Liver (tissue), 9 donors: ENCODE data around the gene DLX4. TPM values are rescaled to one million over a fixed set of nuclear protein-coding genes. Genes with fewer than 3 reads are reported as not detected.

ENCODE experiments used
- DNase-seq: peaks from one replicate; pipeline ENCODE4 v3.0.0-alpha.2; 2017; ENCODE audit warnings: low spot score
- H3K27ac ChIP-seq, 2 donors: one replicate each; pipeline ENCODE4 v1.7.0; 2013; ENCODE audit warnings: inconsistent platforms in 2 of 2, low read length in 2 of 2, control low read depth in 1 of 2, low read depth in 1 of 2, mild to moderate bottlenecking in 1 of 2
- H3K27me3 ChIP-seq, 4 donors: one replicate each; pipeline versions ENCODE4 v1.6.1 to v1.7.0; 2013; ENCODE audit warnings: low read length in 3 of 4, inconsistent platforms in 1 of 4, mild to moderate bottlenecking in 1 of 4, moderate library complexity in 1 of 4; ENCODE audit not compliant: control insufficient read depth in 4 of 4, insufficient read depth in 4 of 4
- H3K36me3 ChIP-seq, 4 donors: one replicate each; pipeline versions ENCODE4 v1.6.1 to v1.7.0; 2013; ENCODE audit warnings: low read length in 3 of 4, mild to moderate bottlenecking in 3 of 4, low read depth in 1 of 4, moderate library complexity in 1 of 4; ENCODE audit not compliant: control insufficient read depth in 4 of 4, insufficient read depth in 3 of 4
- H3K4me1 ChIP-seq, 4 donors: one replicate each; pipeline versions ENCODE4 v1.6.1 to v1.7.0; 2013; ENCODE audit warnings: low read length in 3 of 4, mild to moderate bottlenecking in 3 of 4, moderate library complexity in 1 of 4; ENCODE audit not compliant: control insufficient read depth in 4 of 4, insufficient read depth in 4 of 4
- H3K4me3 ChIP-seq, 3 donors: one replicate each; pipeline versions ENCODE4 v1.6.1 to v1.7.0; 2013; ENCODE audit warnings: low read length in 3 of 3, control low read depth in 1 of 3, low read depth in 1 of 3, mild to moderate bottlenecking in 1 of 3
- H3K9ac ChIP-seq, 2 donors: one replicate each; pipeline ENCODE4 v1.7.0; 2013; ENCODE audit warnings: low read length in 2 of 2, mild to moderate bottlenecking in 2 of 2, moderate library complexity in 2 of 2, control low read depth in 1 of 2, low read depth in 1 of 2
- H3K9me3 ChIP-seq, 4 donors: one replicate each; pipeline versions ENCODE4 v1.6.1 to v1.7.0; 2013; ENCODE audit warnings: low read length in 3 of 4; ENCODE audit not compliant: control insufficient read depth in 4 of 4
- ATF3 ChIP-seq: IDR thresholded peaks from 2 replicates; pipeline ENCODE4 v1.6.1; 2016; ENCODE audit warnings: antibody characterized with exemption
- CTCF ChIP-seq: fragments of 150-350 bp; IDR thresholded peaks from 2 replicates; pipeline ENCODE4 v1.5.1; 2017; ENCODE audit warnings: improper control_type of control experiment, low read depth, low read length; ENCODE audit not compliant: missing input control
- FOXA1 ChIP-seq: IDR thresholded peaks from 2 replicates; pipeline ENCODE4 v1.6.1; 2016; ENCODE audit warnings: antibody characterized with exemption
- FOXA2 ChIP-seq: IDR thresholded peaks from 2 replicates; pipeline ENCODE4 v1.6.1; 2016; ENCODE audit warnings: antibody characterized with exemption
- HNF4A ChIP-seq, 2 donors: conservative IDR thresholded peaks; 2 replicates each; pipeline ENCODE4 v1.6.1; 2016; ENCODE audit warnings: antibody characterized with exemption in 2 of 2, mild to moderate bottlenecking in 2 of 2
- HNF4G ChIP-seq: IDR thresholded peaks from 2 replicates; pipeline ENCODE4 v1.6.1; 2016; ENCODE audit warnings: antibody characterized with exemption
- JUND ChIP-seq, 2 donors: IDR thresholded peaks; 2 replicates each; pipeline ENCODE4 v1.6.1; 2016; ENCODE audit warnings: antibody characterized with exemption in 2 of 2
- MAX ChIP-seq: IDR thresholded peaks from 2 replicates; pipeline ENCODE4 v1.6.1; 2016; ENCODE audit warnings: antibody characterized with exemption
- NR2F2 ChIP-seq: IDR thresholded peaks from 2 replicates; pipeline ENCODE4 v1.6.1; 2016; ENCODE audit warnings: antibody characterized with exemption
- RAD21 ChIP-seq, 2 donors: IDR thresholded peaks; 2 replicates each; pipeline ENCODE4 v1.6.1; 2016; ENCODE audit warnings: antibody characterized with exemption in 2 of 2, mild to moderate bottlenecking in 2 of 2
- RXRA ChIP-seq, 2 donors: IDR thresholded peaks; 2 replicates each; pipeline ENCODE4 v1.6.1; 2017 to 2018; ENCODE audit warnings: antibody characterized with exemption in 2 of 2, mild to moderate bottlenecking in 1 of 2
- SP1 ChIP-seq: IDR thresholded peaks from 2 replicates; pipeline ENCODE4 v1.6.1; 2018; ENCODE audit warnings: antibody characterized with exemption, mild to moderate bottlenecking
- TAF1 ChIP-seq: conservative IDR thresholded peaks from 2 replicates; pipeline ENCODE4 v1.6.1; 2016; ENCODE audit warnings: antibody characterized with exemption, mild to moderate bottlenecking
- YY1 ChIP-seq: IDR thresholded peaks from 2 replicates; pipeline ENCODE4 v1.6.1; 2016; ENCODE audit warnings: antibody characterized with exemption, mild to moderate bottlenecking
- ZBTB33 ChIP-seq: IDR thresholded peaks from 2 replicates; pipeline ENCODE4 v1.6.1; 2016; ENCODE audit warnings: antibody characterized with exemption
- WGBS: extraction: QIAGEN DNeasy Blood & Tissue Kit; methylation state at CpG from one replicate; pipeline ENCODE4 v1.1.7; 2013; 5-methylcytosine and 5-hydroxymethylcytosine counted together
- polyA plus RNA-seq, 2 donors: library from polyadenylated mRNA; stranded (reverse) in 1 of 2; unstranded in 1 of 2; fragments of 200-250 nt in 1 of 2; fragments of >200 nt in 1 of 2; fragmentation: Nextera tagmentation in 1 of 2; extraction: Ambion mirVana in 1 of 2; gene quantifications; one replicate each; pipeline versions ENCODE4 v1.2.1 to v1.2.3, GENCODE V29; 2013 to 2015
- total RNA-seq, 2 donors: library from RNA; depleted of rRNA; stranded (reverse); fragments of >200 nt; gene quantifications; one replicate each; pipeline ENCODE4 v1.2.3, GENCODE V29; 2014
- donor health status: healthy.
- donor health status: healthy.
- donor health status: healthy.
- donor health status: healthy.
- donor health status: healthy.

DLX4 gene
- total and polyA plus RNA-seq, 4 donors: not detected

- Histone ChIP-seq H3K4me1 (no peaks in the 10 kb centered on the region), H3K9me3 (no peaks in the 10 kb centered on the region), H3K36me3 (no peaks in the 10 kb centered on the region), H3K27ac (no peak overlapping the region), H3K27me3 (peaks cover 0 to 18% (median 4%) of the 10 kb centered on the region in 4 donors), H3K9ac (no peak overlapping the region), H3K4me3 (no peak overlapping the region)
- DNase-seq: no peak
- 65% methylated on average over 8 of the region's 8 CpGs for WGBS
- TF ChIP-seq RAD21 (IDR thresholded peaks at IDR 0.05) (no peak), MAX (no peak), FOXA1 (no peak), YY1 (no peak), SP1 (no peak)
These were observed 22.8 kb upstream of the DLX4 start for GRCh38 chr17:49946208-49946607.

- no peak overlapping the region for H3K4me3 ChIP-seq
- H3K36me3 ChIP-seq: no peaks in the 10 kb centered on the region
- no peak for DNase-seq
- 70% methylated on average over 11 of the region's 11 CpGs for WGBS
- H3K27ac ChIP-seq: no peak overlapping the region
- H3K9me3 ChIP-seq: no peaks in the 10 kb centered on the region
- H3K4me1 ChIP-seq: no peaks in the 10 kb centered on the region
- H3K9ac ChIP-seq: no peak overlapping the region
- H3K27me3 ChIP-seq: peaks cover 0 to 18% (median 6%) of the 10 kb centered on the region in 4 donors
- TF ChIP-seq FOXA1 (no peak), ZBTB33 (no peak), FOXA2 (no peak), RAD21 (IDR thresholded peaks at IDR 0.05) (no peak), CTCF (no peak), HNF4A (conservative IDR thresholded peaks at IDR 0.05) (no peak), ATF3 (no peak), NR2F2 (no peak), SP1 (no peak), MAX (no peak), RXRA (IDR thresholded peaks at IDR 0.05) (no peak), TAF1 (no peak)
These were observed 21.9 kb upstream of the DLX4 start for GRCh38 chr17:49946964-49947584.

GRCh38 chr17:49949634-49950033 lies 19.4 kb upstream of the DLX4 start:
- H3K9me3 ChIP-seq: no peaks in the 10 kb centered on the region
- no peak for DNase-seq
- no peak overlapping the region for H3K27ac ChIP-seq
- 72% methylated on average over 2 of the region's 2 CpGs for WGBS
- H3K4me1 ChIP-seq: no peaks in the 10 kb centered on the region
- no peak overlapping the region for H3K4me3 ChIP-seq
- H3K27me3 ChIP-seq: peaks cover 0 to 14% (median 4%) of the 10 kb centered on the region in 4 donors
- H3K9ac ChIP-seq: no peak overlapping the region
- H3K36me3 ChIP-seq: no peaks in the 10 kb centered on the region
- TF ChIP-seq HNF4G: no peak
- TF ChIP-seq CTCF: no peak
- TF ChIP-seq SP1: no peak
- TF ChIP-seq ZBTB33: no peak
- TF ChIP-seq HNF4A (conservative IDR thresholded peaks at IDR 0.05): no peak
- TF ChIP-seq FOXA1: no peak
- no peak for TF ChIP-seq MAX
- TF ChIP-seq RXRA (IDR thresholded peaks at IDR 0.05): no peak
- no peak for TF ChIP-seq RAD21 (IDR thresholded peaks at IDR 0.05)
- no peak for TF ChIP-seq JUND (IDR thresholded peaks at IDR 0.05)
